NK-92 treated with Interleukin-12 subunit alpha and Interleukin-12 subunit beta, amount 100 ng/mL, for 24 hours (cell line): ENCODE measurements around the gene GPRIN1.
A peak's percentile ranks its signal among the peaks of the same experiment; 100 is the strongest.
"Not testable (repeated sequence)": the region's sequence is repeated elsewhere in the genome, so short reads cannot be mapped to it uniquely, and the experiment has no call there.

ENCODE experiments used
- DNase-seq: peaks from one replicate; lab custom pipeline; 2025; lab: John Stamatoyannopoulos, UW

Gene GPRIN1

GRCh38 chr5:176575066-176575465 lies 34.9 kb downstream of the GPRIN1 start:
- DNase-seq, result no peak

GRCh38 chr5:176574297-176574591 lies 35.7 kb downstream of the GPRIN1 start:
- DNase-seq, result no peak

GRCh38 chr5:176573564-176574296 lies 36.2 kb downstream of the GPRIN1 start:
- DNase-seq, result peak; percentile 63

GRCh38 chr5:176570044-176570443 lies 39.9 kb downstream of the GPRIN1 start:
- no peak for DNase-seq

- DNase-seq, result no peak
Measured at GRCh38 chr5:176568657-176569056, 41.3 kb downstream of the GPRIN1 start.

- no peak for DNase-seq
Measured at GRCh38 chr5:176565760-176566288, 44.1 kb downstream of the GPRIN1 start.

- no peak for DNase-seq
Measured at GRCh38 chr5:176564002-176564401, 46.0 kb downstream of the GPRIN1 start.

GRCh38 chr5:176562189-176562588 lies 47.8 kb downstream of the GPRIN1 start:
- DNase-seq, result no peak

- no peak for DNase-seq
Measured at GRCh38 chr5:176561259-176561658, 48.7 kb downstream of the GPRIN1 start.

GRCh38 chr5:176560364-176560763 lies 49.6 kb downstream of the GPRIN1 start:
- DNase-seq, result no peak

- DNase-seq, result no peak
Measured at GRCh38 chr5:176559683-176560082, 50.3 kb downstream of the GPRIN1 start.

GRCh38 chr5:176557846-176558245 lies 52.1 kb downstream of the GPRIN1 start:
- no peak for DNase-seq

GRCh38 chr5:176553260-176554085 lies 56.5 kb downstream of the GPRIN1 start:
- no peak for DNase-seq

GRCh38 chr5:176552332-176552869 lies 57.6 kb downstream of the GPRIN1 start:
- DNase-seq, result no peak

- not testable (repeated sequence) for DNase-seq
Measured at GRCh38 chr5:176550937-176551336, 59.0 kb downstream of the GPRIN1 start.

- DNase-seq, result no peak
Measured at GRCh38 chr5:176550275-176550831, 59.6 kb downstream of the GPRIN1 start.

- DNase-seq, result no peak
Measured at GRCh38 chr5:176549871-176550270, 60.1 kb downstream of the GPRIN1 start.

- DNase-seq, result no peak
Measured at GRCh38 chr5:176548967-176549444, 61.0 kb downstream of the GPRIN1 start, which contains the start of gene CDHR2. TSS of gene CDHR2 (plus strand) at chr5:176549342. CDS start at chr5:176565353, 16,011 bp downstream.

- no peak for DNase-seq
Measured at GRCh38 chr5:176547802-176548201, 62.2 kb downstream of the GPRIN1 start.
